WI38 (cell line): ENCODE measurements around the gene MDH2.
"Not testable (repeated sequence)": the region's sequence is repeated elsewhere in the genome, so short reads cannot be mapped to it uniquely, and the experiment has no call there.

ENCODE experiments used
- H3K4me3 ChIP-seq: 2 replicates; pipeline ENCODE4 v1.5.1; 2011; ENCODE audit warnings: low read depth, mild to moderate bottlenecking, control low read depth, low read length
- TF ChIP-seq, protein P1 (sequence below): IDR thresholded peaks from 2 replicates; pipeline ENCODE4 v1.5.1; 2012; ENCODE audit warnings: low read depth, mild to moderate bottlenecking, control low read depth, low read length

Gene MDH2

DNA sequence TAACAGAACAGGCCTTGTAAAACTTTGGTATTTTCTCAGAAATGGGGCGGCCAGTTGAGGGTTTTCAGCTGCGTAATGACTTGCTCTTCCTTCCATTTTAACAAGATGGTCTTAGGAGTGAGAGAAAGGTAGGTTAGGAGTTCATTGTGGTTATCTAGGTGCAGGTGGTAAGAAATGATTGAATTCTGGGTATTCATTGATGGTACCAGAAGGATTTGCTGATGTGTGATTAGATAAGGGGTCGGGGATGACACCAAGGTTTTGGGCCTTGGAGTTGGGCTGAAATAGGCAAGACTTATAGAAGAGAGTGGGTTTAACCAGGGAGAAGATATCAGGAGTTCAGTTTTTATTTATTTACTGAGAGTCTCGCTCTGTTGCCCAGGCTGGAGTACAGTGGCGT, 2.6 kb downstream of the MDH2 start:
- TF ChIP-seq, protein P1, sequence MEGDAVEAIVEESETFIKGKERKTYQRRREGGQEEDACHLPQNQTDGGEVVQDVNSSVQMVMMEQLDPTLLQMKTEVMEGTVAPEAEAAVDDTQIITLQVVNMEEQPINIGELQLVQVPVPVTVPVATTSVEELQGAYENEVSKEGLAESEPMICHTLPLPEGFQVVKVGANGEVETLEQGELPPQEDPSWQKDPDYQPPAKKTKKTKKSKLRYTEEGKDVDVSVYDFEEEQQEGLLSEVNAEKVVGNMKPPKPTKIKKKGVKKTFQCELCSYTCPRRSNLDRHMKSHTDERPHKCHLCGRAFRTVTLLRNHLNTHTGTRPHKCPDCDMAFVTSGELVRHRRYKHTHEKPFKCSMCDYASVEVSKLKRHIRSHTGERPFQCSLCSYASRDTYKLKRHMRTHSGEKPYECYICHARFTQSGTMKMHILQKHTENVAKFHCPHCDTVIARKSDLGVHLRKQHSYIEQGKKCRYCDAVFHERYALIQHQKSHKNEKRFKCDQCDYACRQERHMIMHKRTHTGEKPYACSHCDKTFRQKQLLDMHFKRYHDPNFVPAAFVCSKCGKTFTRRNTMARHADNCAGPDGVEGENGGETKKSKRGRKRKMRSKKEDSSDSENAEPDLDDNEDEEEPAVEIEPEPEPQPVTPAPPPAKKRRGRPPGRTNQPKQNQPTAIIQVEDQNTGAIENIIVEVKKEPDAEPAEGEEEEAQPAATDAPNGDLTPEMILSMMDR = no peak
- H3K4me3 ChIP-seq = no peak overlapping the region

DNA sequence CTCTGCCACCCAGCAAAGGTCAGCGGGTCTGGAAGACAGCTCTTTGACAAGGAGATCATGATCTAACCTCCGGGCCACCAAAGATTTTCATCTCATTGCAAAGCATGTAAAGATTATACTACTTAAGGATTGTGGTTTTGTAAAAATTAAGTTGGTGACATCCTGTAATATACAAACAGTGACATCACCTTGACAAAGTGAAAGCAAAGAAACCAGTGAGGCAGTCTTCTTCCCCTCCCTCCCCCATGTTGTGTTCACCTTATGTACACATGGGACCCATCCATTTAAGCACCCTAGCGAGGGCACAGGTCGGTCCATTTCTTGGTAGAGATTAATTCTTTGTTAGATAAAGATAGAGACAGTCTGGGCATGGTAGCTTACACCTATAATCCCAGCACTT, 3.9 kb downstream of the MDH2 start:
- no peak overlapping the region for H3K4me3 ChIP-seq

DNA sequence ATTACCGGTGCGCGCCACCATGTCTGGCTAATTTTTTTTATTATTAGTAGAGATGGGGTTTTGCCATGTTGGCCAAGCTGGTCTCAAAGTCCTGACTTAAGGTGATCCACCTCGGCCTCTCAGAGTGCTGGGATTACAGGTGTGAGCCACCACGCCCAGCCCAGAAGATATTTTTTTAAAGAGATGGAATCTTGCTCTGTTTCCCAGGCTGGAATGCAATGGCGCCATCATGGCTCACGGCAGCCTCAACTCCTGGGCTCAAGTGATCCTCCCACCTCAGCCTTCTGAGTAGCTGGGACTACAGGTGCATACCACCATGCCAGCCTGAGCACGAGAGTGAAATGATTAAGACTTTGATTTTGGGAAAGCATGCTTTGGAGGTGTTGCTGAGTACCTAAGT, 4.8 kb downstream of the MDH2 start:
- H3K4me3 ChIP-seq = not testable (repeated sequence)

More for the DNA sequence above, 3.9 kb downstream of the MDH2 start:
- TF ChIP-seq, protein P1 = no peak

DNA sequence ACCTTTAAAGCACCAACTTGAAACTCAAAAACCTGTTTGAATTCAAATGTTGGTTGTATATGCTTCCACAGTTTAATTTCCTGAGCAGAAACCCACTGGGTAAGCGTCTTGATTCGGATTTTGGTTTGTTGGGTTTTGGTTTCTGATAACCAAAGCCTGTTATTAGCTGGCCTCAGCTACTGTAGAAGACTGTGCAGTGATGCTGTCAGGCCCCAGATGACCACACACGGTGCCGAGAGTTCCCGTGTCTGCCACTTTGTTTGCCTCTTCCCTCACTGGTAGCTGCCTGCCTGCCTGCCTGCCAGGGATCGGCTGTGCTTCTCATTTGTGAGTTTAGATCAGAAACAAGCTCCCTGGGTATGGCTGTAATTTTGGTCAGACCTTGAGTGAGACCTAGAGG, 5.6 kb downstream of the MDH2 start:
- TF ChIP-seq, protein P1 = no peak
- H3K4me3 ChIP-seq = no peak overlapping the region

DNA sequence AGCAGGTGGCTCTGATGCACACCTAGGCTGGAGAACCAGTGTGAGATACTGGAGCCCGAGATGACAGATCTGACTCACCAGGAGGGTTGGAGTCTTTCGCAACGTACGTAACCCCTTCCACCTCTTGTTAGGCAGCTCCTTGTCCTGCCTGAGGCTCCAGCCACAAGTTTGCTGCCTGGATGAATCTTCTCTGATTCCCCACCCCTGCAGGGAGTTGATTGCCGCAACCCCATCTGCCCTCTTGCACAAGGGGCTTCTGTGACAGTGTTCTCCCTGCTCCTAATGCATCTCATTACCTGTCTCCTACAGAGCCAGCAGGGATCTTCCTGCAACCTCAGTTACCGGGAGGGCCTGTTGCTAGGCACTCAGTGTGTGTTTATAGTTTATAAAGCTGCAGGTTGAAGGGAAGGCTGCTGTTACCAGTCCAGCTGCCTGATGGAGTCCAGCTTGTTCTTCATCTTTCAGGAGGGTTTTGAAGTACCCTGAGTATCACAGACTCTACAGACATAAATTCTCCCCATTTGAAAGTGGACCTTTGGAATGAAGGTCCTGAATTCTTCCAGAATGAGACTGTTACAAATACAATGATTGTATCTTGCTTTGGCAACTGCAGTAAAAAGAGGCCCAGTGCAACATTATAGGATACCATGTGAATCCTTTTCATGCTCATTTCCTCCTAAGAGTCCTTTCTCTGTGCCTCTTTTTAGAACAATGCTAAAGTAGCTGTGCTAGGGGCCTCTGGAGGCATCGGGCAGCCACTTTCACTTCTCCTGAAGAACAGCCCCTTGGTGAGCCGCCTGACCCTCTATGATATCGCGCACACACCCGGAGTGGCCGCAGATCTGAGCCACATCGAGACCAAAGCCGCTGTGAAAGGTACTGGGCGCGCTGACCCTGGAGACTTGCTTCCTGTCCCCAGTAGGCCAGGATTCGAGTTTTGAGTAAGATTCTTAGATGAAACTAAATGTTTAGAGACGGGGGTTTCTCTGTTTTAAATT, 6.5 kb downstream of the MDH2 start:
- H3K4me3 ChIP-seq = no peak overlapping the region
- TF ChIP-seq, protein P1 = no peak

DNA sequence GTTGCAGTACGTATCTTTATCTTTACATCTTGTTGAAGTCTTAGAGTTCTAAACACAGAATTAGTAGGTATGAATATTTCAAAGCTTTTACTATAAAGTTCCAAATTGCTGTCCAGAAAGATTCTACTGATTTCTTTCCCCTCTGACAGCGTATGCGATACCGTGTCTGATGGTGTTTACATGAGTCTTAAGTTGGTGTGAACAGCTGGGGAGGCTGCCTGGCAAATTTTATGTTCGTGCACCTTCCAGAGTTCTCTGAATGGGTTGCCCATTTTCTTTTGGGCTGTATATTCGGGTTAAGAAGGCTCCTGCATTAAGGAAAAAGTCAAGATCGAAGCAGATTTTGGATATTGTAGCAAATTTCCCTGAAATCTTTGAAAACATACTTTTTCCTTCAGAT, 8.3 kb downstream of the MDH2 start:
- TF ChIP-seq, protein P1 = no peak
- H3K4me3 ChIP-seq = no peak overlapping the region

DNA sequence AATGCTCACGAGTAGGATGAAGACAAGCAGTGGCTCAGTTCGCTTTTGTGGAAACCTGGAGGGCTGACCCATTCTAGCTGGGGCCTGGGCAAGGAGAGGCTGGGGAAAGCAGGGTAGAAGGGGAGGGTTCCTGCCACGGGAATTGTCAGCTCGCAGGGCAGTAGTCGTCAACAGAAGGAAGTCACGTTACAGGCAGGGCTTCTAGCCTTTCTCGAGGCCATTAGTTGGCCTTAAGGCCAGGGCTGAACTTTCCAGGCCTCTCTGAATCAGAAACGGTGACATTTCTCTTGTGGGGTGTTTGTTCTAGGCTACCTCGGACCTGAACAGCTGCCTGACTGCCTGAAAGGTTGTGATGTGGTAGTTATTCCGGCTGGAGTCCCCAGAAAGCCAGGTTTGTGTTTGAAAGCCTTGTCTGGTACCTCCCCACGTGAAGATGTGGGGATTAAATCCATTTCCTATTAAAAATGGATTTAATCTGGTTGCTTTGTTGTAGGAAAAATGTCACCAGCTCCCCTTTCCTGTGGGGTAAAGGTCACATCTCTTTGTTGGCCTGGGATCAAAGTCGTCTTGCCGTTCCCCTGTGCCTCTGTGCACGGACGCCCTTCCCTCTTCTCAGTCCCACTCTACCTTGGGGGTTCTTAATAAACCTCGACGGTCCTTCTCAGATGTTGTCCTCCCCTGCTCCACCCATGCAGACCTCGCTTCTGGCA, 9.4 kb downstream of the MDH2 start:
- TF ChIP-seq, protein P1 = no peak

More for the DNA sequence above, 9.4 kb downstream of the MDH2 start:
- H3K4me3 ChIP-seq = no peak overlapping the region
